Placental pericyte (primary cell): Measurements from ENCODE around the gene ACSM2A. TPM values are rescaled to one million over a fixed set of nuclear protein-coding genes. Genes with fewer than 3 reads are reported as not detected.

ENCODE experiments used
- total RNA-seq: library from RNA; depleted of rRNA; stranded (reverse); fragments of >200 nt; gene quantifications from 2 replicates; pipeline ENCODE4 v1.2.3, GENCODE V29; 2012

The ACSM2A gene
- total RNA-seq: not detected in 2 replicates

GRCh38 chr16:20451364-20451763, at the start of gene ACSM2A:
TSS of gene ACSM2A (plus strand) at chr16:20451521. CDS start at chr16:20460115, 8,594 bp downstream.

GRCh38 chr16:20404637-20405036, 46.7 kb upstream of the ACSM2A start, which contains the start of gene PDILT:
TSS of gene PDILT (minus strand) at chr16:20404737. CDS start at chr16:20399300, 5,437 bp downstream.

GRCh38 chr16:20409398-20410120, 41.8 kb upstream of the ACSM2A start, which contains the start of gene ACSM5:
TSS of gene ACSM5 (plus strand) at chr16:20409534. CDS start at chr16:20411485, 1,951 bp downstream.

Other genes with a start within 250 kb of the ACSM2A start
- gene GP2, start 124.0 kb upstream of the ACSM2A start, total RNA-seq: not detected in 2 replicates
- gene UMOD, start 98.8 kb upstream of the ACSM2A start, total RNA-seq: not detected in 2 replicates
- gene PDILT, start 46.8 kb upstream of the ACSM2A start, total RNA-seq: not detected in 2 replicates
- gene ACSM5, start 42.0 kb upstream of the ACSM2A start, total RNA-seq: 0.14 TPM in 1 of 2 replicates, not detected in the other
- not detected in 2 replicates for gene ACSM2B, start 124.8 kb downstream of the ACSM2A start, total RNA-seq
- gene ACSM1, start 246.2 kb downstream of the ACSM2A start, total RNA-seq: not detected in 2 replicates